CD4-positive, CD25-positive, alpha-beta regulatory T cell (primary cell): ENCODE data around the gene TSTD1. TPM values are rescaled to one million over a fixed set of nuclear protein-coding genes. Genes with fewer than 3 reads are reported as not detected.

Experiments used
- ATAC-seq, 2 donors: fragments of 150-1000 bp; cut with Tn5 transposase; one replicate each; pipeline ENCODE4 v1.10.0; 2021; ENCODE audit warnings: low read depth in 2 of 2, moderate number of reproducible peaks in 2 of 2, moderate library complexity in 1 of 2
- DNase-seq, 3 donors: peaks; one replicate each; pipeline versions ENCODE4 v3.0.0 to v3.0.0-alpha.2; 2012 to 2022; ENCODE audit warnings: mixed read lengths in 1 of 3
- H3K27ac ChIP-seq: one replicate; pipeline ENCODE4 v1.7.0; 2013; ENCODE audit warnings: mild to moderate bottlenecking, low read length; ENCODE audit not compliant: insufficient read depth, poor library complexity, severe bottlenecking
- H3K27me3 ChIP-seq: one replicate; pipeline ENCODE4 v1.7.0; 2013; ENCODE audit warnings: low read length; ENCODE audit not compliant: control insufficient read depth, insufficient read depth
- H3K36me3 ChIP-seq: one replicate; pipeline ENCODE4 v1.7.0; 2013; ENCODE audit warnings: mild to moderate bottlenecking, low read length, moderate library complexity; ENCODE audit not compliant: control insufficient read depth, insufficient read depth
- H3K4me1 ChIP-seq: 2 replicates; pipeline ENCODE4 v1.7.0; 2013; ENCODE audit warnings: mild to moderate bottlenecking, low read length; ENCODE audit not compliant: insufficient read depth, control insufficient read depth, poor library complexity, severe bottlenecking
- H3K4me3 ChIP-seq: one replicate; pipeline ENCODE4 v1.7.0; 2013; ENCODE audit warnings: low read depth, mild to moderate bottlenecking, low read length, moderate library complexity
- H3K9me3 ChIP-seq, 2 experiments: 1 replicate in 1 of 2; 2 replicates in 1 of 2; pipeline ENCODE4 v1.7.0; 2013; ENCODE audit warnings: low read length in 2 of 2, mild to moderate bottlenecking in 1 of 2, moderate library complexity in 1 of 2; ENCODE audit not compliant: control insufficient read depth in 2 of 2
- H3K27ac Mint-ChIP-seq, 3 donors: one replicate each; pipeline ENCODE4 v1.8.0; 2020 to 2022; ENCODE audit warnings: mild to moderate bottlenecking in 3 of 3, mixed read lengths in 3 of 3, moderate library complexity in 2 of 3
- H3K27me3 Mint-ChIP-seq: one replicate; pipeline ENCODE4 v1.8.0; 2022; ENCODE audit warnings: mild to moderate bottlenecking, mixed read lengths
- H3K36me3 Mint-ChIP-seq: one replicate; pipeline ENCODE4 v1.8.0; 2020; ENCODE audit warnings: mixed read lengths
- H3K4me1 Mint-ChIP-seq, 4 donors: one replicate each; pipeline ENCODE4 v1.8.0; 2020 to 2022; ENCODE audit warnings: mixed read lengths in 4 of 4, mild to moderate bottlenecking in 1 of 4
- H3K4me3 Mint-ChIP-seq, 4 donors: one replicate each; pipeline ENCODE4 v1.8.0; 2020 to 2022; ENCODE audit warnings: mild to moderate bottlenecking in 4 of 4, mixed read lengths in 4 of 4, moderate library complexity in 3 of 4
- H3K9me3 Mint-ChIP-seq, 7 donors: one replicate each; pipeline ENCODE4 v1.8.0; 2020 to 2022; ENCODE audit warnings: mixed read lengths in 7 of 7, mild to moderate bottlenecking in 3 of 7, moderate library complexity in 2 of 7
- polyA plus RNA-seq, 4 donors: library from polyadenylated mRNA; unstranded; fragments of 300-500 nt; fragmentation: Illumina TruSeq; gene quantifications; one replicate each; pipeline ENCODE4 v1.2.3, GENCODE V29; 2021
- total RNA-seq: library from RNA; stranded (reverse); gene quantifications from one replicate; pipeline ENCODE4 v1.2.3, GENCODE V29; 2022

The TSTD1 gene
- total and polyA plus RNA-seq, 5 donors from 2014 or later: 61.3 to 451 (median 421) TPM

GRCh38 chr1:161048949-161049722 is 10.4 kb upstream of the TSTD1 start:
- H3K9me3 ChIP-seq: no peaks in the 10 kb centered on the region
- peaks cover 62% of the 10 kb centered on the region for H3K36me3 ChIP-seq
- H3K27ac Mint-ChIP-seq: peak overlapping the region in 2 of 3 donors; percentile 82 to 83
- DNase-seq: no peak
- peaks cover 39% of the 10 kb centered on the region for H3K36me3 Mint-ChIP-seq
- no peak overlapping the region for H3K4me3 ChIP-seq
- H3K27me3 Mint-ChIP-seq: no peaks in the 10 kb centered on the region
- peak overlapping the region in 2 of 4 donors; percentile 53 to 88 for H3K4me3 Mint-ChIP-seq
- H3K27me3 ChIP-seq: no peaks in the 10 kb centered on the region
- H3K4me1 Mint-ChIP-seq: peaks cover 11 to 46% (median 29%) of the 10 kb centered on the region in 4 donors
- peaks cover 17% of the 10 kb centered on the region for H3K4me1 ChIP-seq
- no peak for ATAC-seq
- peak overlapping the region; percentile 6 for H3K27ac ChIP-seq
- peaks cover 0 to 2% (median 0%) of the 10 kb centered on the region in 7 donors for H3K9me3 Mint-ChIP-seq

GRCh38 chr1:161047436-161048420 is 9.0 kb upstream of the TSTD1 start:
- H3K4me1 ChIP-seq: peaks cover 24% of the 10 kb centered on the region
- peaks cover 34% of the 10 kb centered on the region for H3K36me3 Mint-ChIP-seq

DNA sequence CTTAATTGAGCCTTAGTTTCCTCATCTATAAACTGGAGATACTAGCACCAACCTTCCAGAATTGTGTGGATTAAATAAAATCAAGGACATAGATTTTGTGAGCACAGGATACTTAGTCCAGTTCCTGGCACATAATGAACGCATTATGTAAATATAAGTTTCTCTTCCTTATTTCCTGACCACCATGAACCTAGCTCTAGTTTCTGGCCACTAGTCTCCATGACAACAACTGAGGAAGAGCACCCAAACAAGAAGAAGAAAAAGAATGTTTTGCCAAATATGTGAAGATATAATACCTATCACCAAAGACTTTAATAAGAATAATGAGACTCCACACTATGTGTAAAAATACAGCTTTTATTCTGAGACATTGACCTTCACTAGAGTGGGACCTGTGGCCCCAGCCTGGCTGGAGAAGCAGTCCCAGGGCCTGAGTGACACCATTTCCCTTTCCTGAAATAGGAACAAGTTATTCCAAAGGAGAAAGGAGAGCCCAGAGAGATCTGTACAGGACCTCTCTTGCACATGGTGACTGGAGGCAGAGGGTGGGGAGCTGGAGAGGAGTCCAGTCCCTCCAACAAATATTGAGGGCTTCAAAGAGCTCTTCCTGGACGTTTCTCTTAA is 8.0 kb upstream of the TSTD1 start:
- Histone ChIP-seq H3K4me1 (peaks cover 25% of the 10 kb centered on the region), H3K36me3 (peaks cover 53% of the 10 kb centered on the region), H3K9me3 (no peaks in the 10 kb centered on the region), H3K27ac (peak overlapping the region; percentile 93), H3K27me3 (no peaks in the 10 kb centered on the region), H3K4me3 (peak overlapping the region; percentile 99)
- peak overlapping the region; percentile 57 to 99 (median 99) for H3K27ac Mint-ChIP-seq
- peaks cover 37% of the 10 kb centered on the region for H3K36me3 Mint-ChIP-seq
- H3K4me1 Mint-ChIP-seq: peaks cover 12 to 54% (median 38%) of the 10 kb centered on the region in 4 donors
- no peaks in the 10 kb centered on the region for H3K27me3 Mint-ChIP-seq
- peak overlapping the region; percentile 93 to 96 (median 96) for H3K4me3 Mint-ChIP-seq
- no peak for ATAC-seq
- no peak for DNase-seq
- H3K9me3 Mint-ChIP-seq: peaks cover 0 to 2% (median 0%) of the 10 kb centered on the region in 7 donors

More at GRCh38 chr1:161047436-161048420, 9.0 kb upstream of the TSTD1 start:
- no peaks in the 10 kb centered on the region for H3K27me3 ChIP-seq
- peak overlapping the region; percentile 93 for H3K27ac ChIP-seq
- Mint-ChIP-seq H3K27me3 (no peaks in the 10 kb centered on the region), H3K9me3 (peaks cover 0 to 2% (median 0%) of the 10 kb centered on the region in 7 donors), H3K4me3 (peak overlapping the region in 3 of 4 donors; percentile 62 to 96 (median 93)), H3K27ac (peak overlapping the region; percentile 57 to 99 (median 85)), H3K4me1 (peaks cover 11 to 48% (median 31%) of the 10 kb centered on the region in 4 donors)
- H3K4me3 ChIP-seq: no peak overlapping the region
- H3K9me3 ChIP-seq: no peaks in the 10 kb centered on the region
- ATAC-seq (no peak), DNase-seq (no peak)
- H3K36me3 ChIP-seq: peaks cover 52% of the 10 kb centered on the region

DNA sequence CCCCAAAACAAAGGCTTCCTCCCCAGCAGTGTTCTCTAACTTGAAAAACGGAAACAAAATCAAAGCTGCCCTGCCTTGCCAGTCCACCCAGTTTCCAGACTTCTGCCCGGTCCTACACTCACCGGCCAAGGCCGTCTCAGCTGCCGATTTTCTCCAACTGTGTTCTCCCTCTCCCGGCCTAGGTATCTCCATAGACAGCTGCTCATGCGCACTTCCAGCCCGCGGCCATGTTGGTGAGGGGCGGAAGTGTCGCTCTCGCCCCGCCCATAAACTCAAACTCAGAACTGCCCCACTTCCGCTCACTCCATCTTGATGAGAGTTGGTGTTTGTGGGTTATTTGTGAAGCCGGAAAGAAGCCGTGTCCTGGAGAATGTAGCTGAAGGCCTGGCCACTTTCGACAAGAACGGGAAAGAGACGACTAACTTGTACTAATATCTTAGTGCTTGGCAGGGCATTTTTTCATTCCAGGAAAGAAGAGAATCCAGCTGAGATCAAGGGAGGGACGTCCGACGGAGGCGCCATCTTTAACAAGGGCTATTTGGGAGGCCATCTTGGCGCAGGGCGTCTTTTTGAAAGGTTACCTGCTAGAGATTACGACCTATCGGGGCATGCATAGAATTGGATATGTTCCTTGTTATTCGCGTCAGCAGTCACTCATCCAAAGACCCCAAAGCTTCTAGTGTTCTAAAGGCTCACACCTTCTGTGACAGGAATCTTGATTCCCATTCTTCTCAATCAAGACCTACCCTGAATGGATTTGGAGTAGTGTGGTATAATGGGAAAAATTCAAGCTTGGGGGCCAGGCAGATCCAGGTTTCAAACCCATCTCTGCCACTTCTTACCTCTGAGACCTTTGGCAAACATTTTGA is 7.2 kb upstream of the TSTD1 start, which contains the start of gene USF1:
USF1 (minus strand) TSS at position 242 of the 869 bp plus-strand sequence. CDS start 2,702 bp downstream, outside the sequence.
- peak; percentile 81 to 84 for ATAC-seq
- H3K36me3 Mint-ChIP-seq: peaks cover 41% of the 10 kb centered on the region
- Histone ChIP-seq H3K9me3 (no peaks in the 10 kb centered on the region), H3K4me1 (peaks cover 30% of the 10 kb centered on the region), H3K4me3 (peak within 1 kb of the TSS; percentile 99), H3K27me3 (no peaks in the 10 kb centered on the region), H3K27ac (peak within 1 kb of the TSS; percentile 93), H3K36me3 (peaks cover 53% of the 10 kb centered on the region)
- H3K27ac Mint-ChIP-seq: peak within 1 kb of the TSS; percentile 99
- H3K4me3 Mint-ChIP-seq: peak within 1 kb of the TSS; percentile 93 to 96 (median 96)
- H3K4me1 Mint-ChIP-seq: peaks cover 16 to 60% (median 42%) of the 10 kb centered on the region in 4 donors
- peaks cover 0 to 2% (median 0%) of the 10 kb centered on the region in 7 donors for H3K9me3 Mint-ChIP-seq
- peak; percentile 89 to 97 (median 95) for DNase-seq
- no peaks in the 10 kb centered on the region for H3K27me3 Mint-ChIP-seq

DNA sequence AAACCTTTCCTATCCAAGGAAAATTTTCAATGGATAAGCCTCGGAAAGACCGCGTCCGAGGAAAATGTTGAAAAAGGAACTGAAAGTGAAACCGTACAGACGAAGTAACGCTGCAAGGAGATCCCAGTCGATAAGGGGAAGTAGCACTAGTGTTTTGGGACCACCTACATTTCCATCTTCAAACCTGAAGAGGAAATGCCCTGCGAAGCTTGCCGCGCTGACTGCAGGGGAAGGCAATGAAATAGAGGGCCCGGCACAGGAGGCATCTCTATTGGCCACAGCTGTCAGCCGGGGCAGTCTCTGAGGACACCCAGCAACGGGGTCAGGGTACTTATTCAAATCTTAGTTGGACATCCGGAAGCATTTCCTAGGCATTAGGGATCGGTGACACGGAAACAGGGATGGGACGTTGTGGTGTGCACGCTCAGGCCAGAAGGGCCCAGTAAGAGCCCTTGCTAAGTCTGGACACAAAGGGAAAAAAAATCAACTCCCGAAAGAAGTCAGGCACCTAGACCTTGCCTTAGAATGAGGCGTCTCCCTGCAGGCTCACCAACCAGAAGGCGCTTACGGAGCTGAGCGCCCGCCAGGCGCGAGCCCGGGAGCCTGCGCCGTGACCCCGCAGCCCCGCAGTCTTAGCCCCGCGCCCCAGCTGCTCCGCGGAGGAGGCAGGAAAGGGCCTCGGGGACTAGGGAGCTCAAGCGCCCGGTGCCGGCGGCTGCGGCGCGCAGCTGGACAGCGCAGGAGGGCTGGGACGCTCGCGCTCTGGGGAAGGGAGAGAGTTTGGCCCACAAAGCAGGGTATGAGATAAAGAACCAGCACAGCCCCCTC is 6.4 kb upstream of the TSTD1 start:
- H3K27me3 ChIP-seq: no peaks in the 10 kb centered on the region
- H3K4me3 Mint-ChIP-seq: peak overlapping the region; percentile 93 to 96 (median 96)
- peak overlapping the region; percentile 99 for H3K4me3 ChIP-seq
- no peaks in the 10 kb centered on the region for H3K9me3 ChIP-seq
- peaks cover 30% of the 10 kb centered on the region for H3K4me1 ChIP-seq
- peak overlapping the region; percentile 93 for H3K27ac ChIP-seq
- no peaks in the 10 kb centered on the region for H3K27me3 Mint-ChIP-seq
- peaks cover 44% of the 10 kb centered on the region for H3K36me3 Mint-ChIP-seq
- H3K27ac Mint-ChIP-seq: peak overlapping the region; percentile 99
- peaks cover 0 to 2% (median 0%) of the 10 kb centered on the region in 7 donors for H3K9me3 Mint-ChIP-seq
- peaks cover 52% of the 10 kb centered on the region for H3K36me3 ChIP-seq
- peak; percentile 39 to 82 (median 53) for DNase-seq
- H3K4me1 Mint-ChIP-seq: peaks cover 16 to 60% (median 42%) of the 10 kb centered on the region in 4 donors
- peak; percentile 31 to 38 for ATAC-seq

DNA sequence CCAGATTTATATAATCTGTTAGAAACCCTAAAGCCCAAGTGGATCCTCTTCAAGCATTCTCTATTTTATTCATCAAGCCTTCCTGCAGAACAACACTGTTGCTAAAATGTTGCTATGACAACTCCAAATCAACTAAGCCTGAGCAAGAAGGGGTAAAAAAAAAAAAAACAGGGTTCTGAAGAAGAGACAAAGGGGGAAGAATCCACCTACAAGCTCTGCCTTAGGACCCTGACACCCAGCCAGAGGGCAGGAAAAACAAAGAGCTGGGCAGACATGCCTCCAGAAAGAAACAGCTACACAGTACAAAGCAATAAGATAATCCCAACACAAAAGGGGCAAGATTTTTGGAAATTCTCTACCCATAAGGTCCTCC is 5.8 kb upstream of the TSTD1 start:
- Histone ChIP-seq H3K36me3 (peaks cover 52% of the 10 kb centered on the region), H3K4me3 (peak overlapping the region; percentile 99), H3K27me3 (no peaks in the 10 kb centered on the region), H3K9me3 (no peaks in the 10 kb centered on the region), H3K27ac (peak overlapping the region; percentile 93), H3K4me1 (peaks cover 31% of the 10 kb centered on the region)
- Mint-ChIP-seq H3K9me3 (peaks cover 0 to 2% (median 0%) of the 10 kb centered on the region in 7 donors), H3K4me3 (peak overlapping the region; percentile 93 to 96 (median 96)), H3K27me3 (no peaks in the 10 kb centered on the region), H3K27ac (peak overlapping the region; percentile 97 to 99 (median 97)), H3K4me1 (peaks cover 16 to 65% (median 43%) of the 10 kb centered on the region in 4 donors), H3K36me3 (peaks cover 41% of the 10 kb centered on the region)
- peak in 2 of 3 donors; percentile 35 to 50 for DNase-seq
- no peak for ATAC-seq
